DND-41 (cell line): ENCODE measurements around the gene KIRREL3.

ENCODE experiments used
- ATAC-seq: fragments of 200-7000 bp; cut with Tn5 transposase; 3 replicates; pipeline ENCODE4 v1.9.1; 2021; ENCODE audit warnings: low read depth; ENCODE audit not compliant: insufficient read depth
- DNase-seq: peaks from one replicate; pipeline ENCODE4 v3.0.0-alpha.2; 2020
- H2AFZ ChIP-seq: 2 replicates; pipeline ENCODE4 v1.6.0; 2012; ENCODE audit warnings: low read depth, low read length
- H3K27ac ChIP-seq: 2 replicates; pipeline ENCODE4 v1.5.1; 2012; ENCODE audit warnings: low read length, inconsistent platforms
- H3K27me3 ChIP-seq: fragments of 200-600 bp; sonication (generic); 2 replicates; pipeline ENCODE4 v1.6.0; 2012; ENCODE audit warnings: low read length, mild to moderate bottlenecking, inconsistent platforms; ENCODE audit not compliant: insufficient read depth, poor library complexity
- H3K36me3 ChIP-seq: 2 replicates; pipeline ENCODE4 v1.5.1; 2012; ENCODE audit warnings: low read length, inconsistent platforms; ENCODE audit not compliant: insufficient read depth
- H3K4me1 ChIP-seq: 2 replicates; pipeline ENCODE4 v1.5.1; 2012; ENCODE audit warnings: mild to moderate bottlenecking, low read length; ENCODE audit not compliant: insufficient read depth
- H3K4me2 ChIP-seq: 2 replicates; pipeline ENCODE4 v1.6.0; 2012; ENCODE audit warnings: mild to moderate bottlenecking, moderate library complexity, low read length, inconsistent platforms; ENCODE audit not compliant: insufficient read depth
- H3K4me3 ChIP-seq, 2 experiments: fragments of 200-600 bp in 1 of 2; shearing (Covaris generic) in 1 of 2; 2 replicates each; pipeline ENCODE4 v1.5.1; 2012 to 2016; ENCODE audit warnings: inconsistent platforms in 2 of 2, low read length in 2 of 2, mild to moderate bottlenecking in 2 of 2, low read depth in 1 of 2, moderate library complexity in 1 of 2
- H3K79me2 ChIP-seq: 2 replicates; pipeline ENCODE4 v1.6.0; 2012; ENCODE audit warnings: low read length, inconsistent platforms; ENCODE audit not compliant: insufficient read depth
- H3K9ac ChIP-seq: 2 replicates; pipeline ENCODE4 v1.6.0; 2012; ENCODE audit warnings: low read depth, mild to moderate bottlenecking, inconsistent platforms, low read length, moderate library complexity
- H3K9me3 ChIP-seq: 2 replicates; pipeline ENCODE4 v1.5.1; 2012; ENCODE audit warnings: low read length, moderate library complexity, mild to moderate bottlenecking, inconsistent platforms; ENCODE audit not compliant: insufficient read depth, severe bottlenecking
- H4K20me1 ChIP-seq: 2 replicates; pipeline ENCODE4 v1.6.0; 2012; ENCODE audit warnings: low read length; ENCODE audit not compliant: insufficient read depth
- CTCF ChIP-seq: IDR thresholded peaks from 2 replicates; pipeline ENCODE4 v1.5.1; 2012; ENCODE audit warnings: borderline replicate concordance, low read length, moderate library complexity, mild to moderate bottlenecking; ENCODE audit not compliant: poor library complexity, severe bottlenecking; ENCODE audit errors: extremely low read depth
- EZH2 ChIP-seq: IDR thresholded peaks from 3 replicates; pipeline ENCODE4 v1.6.1; 2012; ENCODE audit warnings: borderline replicate concordance, low read depth, mild to moderate bottlenecking, moderate library complexity, low read length, inconsistent platforms; ENCODE audit not compliant: severe bottlenecking

Gene KIRREL3

GRCh38 chr11:126560221-126560620, 440.3 kb downstream of the KIRREL3 start:
- DNase-seq = no peak
- peaks cover 12% of the 10 kb centered on the region for H4K20me1 ChIP-seq
- no peak for TF ChIP-seq EZH2
- TF ChIP-seq CTCF = no peak
- ATAC-seq = no peak
- H2AFZ ChIP-seq = no peak overlapping the region
- no peaks in the 10 kb centered on the region for H3K36me3 ChIP-seq
- H3K4me1 ChIP-seq = no peaks in the 10 kb centered on the region
- peaks cover 3% of the 10 kb centered on the region for H3K27me3 ChIP-seq
- H3K9me3 ChIP-seq = no peaks in the 10 kb centered on the region
- no peak overlapping the region for H3K4me2 ChIP-seq
- no peak overlapping the region for H3K27ac ChIP-seq
- no peak overlapping the region for H3K9ac ChIP-seq
- no peaks in the 10 kb centered on the region for H3K79me2 ChIP-seq
- no peak overlapping the region for H3K4me3 ChIP-seq

- Histone ChIP-seq H3K27me3 (no peaks in the 10 kb centered on the region), H3K27ac (no peak overlapping the region), H3K4me1 (no peaks in the 10 kb centered on the region), H3K4me2 (no peak overlapping the region), H4K20me1 (0 out of 2 replicates have a peak, but pooled peaks cover 4% of the 10 kb centered on the region), H3K9ac (no peak overlapping the region), H3K36me3 (no peaks in the 10 kb centered on the region), H3K4me3 (no peak overlapping the region), H3K79me2 (no peaks in the 10 kb centered on the region), H3K9me3 (no peaks in the 10 kb centered on the region), H2AFZ (no peak overlapping the region)
- TF ChIP-seq CTCF (no peak), EZH2 (no peak)
- no peak for DNase-seq
- ATAC-seq = no peak
These were observed 451.7 kb downstream of the KIRREL3 start for GRCh38 chr11:126548581-126549550.

DNA sequence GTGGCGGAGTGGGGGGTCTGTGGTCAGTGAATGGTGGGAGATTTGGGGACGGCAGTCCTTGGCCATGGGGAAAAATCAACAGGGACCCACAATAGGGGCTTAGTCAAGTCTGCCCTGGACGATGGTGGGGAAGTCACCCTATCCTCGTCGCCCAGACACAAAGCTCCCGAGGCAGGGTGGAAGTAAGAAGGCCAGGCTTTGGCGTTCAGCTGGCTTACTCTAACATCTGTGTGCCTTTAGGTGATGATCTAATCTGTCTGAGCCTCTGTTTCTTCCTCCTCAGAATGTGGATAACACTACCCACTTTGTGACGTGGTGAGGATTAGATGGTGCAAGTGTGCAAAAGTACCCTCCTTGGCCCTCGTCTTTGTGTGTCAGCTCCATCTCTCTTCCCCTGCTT, 452.9 kb downstream of the KIRREL3 start:
- no peak overlapping the region for H3K27ac ChIP-seq
- no peaks in the 10 kb centered on the region for H3K9me3 ChIP-seq
- ATAC-seq (no peak), DNase-seq (no peak)
- H4K20me1 ChIP-seq = 0 out of 2 replicates have a peak, but pooled peaks cover 4% of the 10 kb centered on the region
- H3K27me3 ChIP-seq = no peaks in the 10 kb centered on the region
- TF ChIP-seq CTCF = no peak
- TF ChIP-seq EZH2 = no peak
- no peaks in the 10 kb centered on the region for H3K36me3 ChIP-seq
- H3K79me2 ChIP-seq = no peaks in the 10 kb centered on the region
- no peak overlapping the region for H2AFZ ChIP-seq
- no peaks in the 10 kb centered on the region for H3K4me1 ChIP-seq
- H3K9ac ChIP-seq = no peak overlapping the region
- H3K4me2 ChIP-seq = no peak overlapping the region
- no peak overlapping the region for H3K4me3 ChIP-seq
